ENCODE results near the gene GNA12. TPM values are rescaled to one million over a fixed set of nuclear protein-coding genes. Genes with fewer than 3 reads are reported as not detected.

Gene GNA12
- total and polyA plus RNA-seq, 2 experiments from 2014 or later, result 11.2 to 13.8 TPM

DNA sequence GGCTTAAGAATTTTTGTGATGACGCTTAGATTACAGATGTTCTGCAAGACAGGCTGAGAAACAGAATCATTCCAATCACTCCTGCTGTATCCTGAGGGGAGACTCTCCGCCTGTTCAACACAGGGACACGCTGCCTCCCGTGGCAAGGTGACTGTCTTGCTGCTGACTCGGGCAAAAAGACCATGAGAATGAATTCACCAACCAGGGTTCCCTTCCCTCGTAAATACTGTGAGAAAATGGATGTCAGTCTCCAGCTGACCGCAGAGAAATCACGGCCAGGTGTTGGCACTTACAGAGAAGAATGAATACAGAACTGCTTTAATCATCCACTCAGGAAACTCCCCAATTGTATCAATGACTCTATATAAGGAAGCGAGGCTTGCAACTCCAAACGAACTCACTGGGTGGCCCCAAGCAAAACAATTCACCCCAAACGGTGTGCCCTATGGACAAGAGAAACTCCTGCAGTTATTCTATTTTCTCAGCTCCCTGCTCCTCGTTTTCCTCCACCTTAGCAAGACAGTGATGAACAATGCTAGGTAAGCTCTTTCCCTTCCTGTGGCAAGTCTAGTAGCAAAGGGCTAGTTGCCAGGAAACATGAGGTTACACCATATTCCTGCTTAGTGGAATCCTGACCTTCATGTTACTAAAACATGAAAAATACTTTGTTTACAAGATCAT, 22.8 kb downstream of the GNA12 start:
- in situ Hi-C loops (cut with MboI), result no loop called here
- TF ChIP-seq EZH2phosphoT487 (IDR thresholded peaks at IDR 0.05; ENCODE audit: insufficient read depth, low read depth), result no peak
- no peak for TF ChIP-seq EZH2 (IDR thresholded peaks at IDR 0.05; ENCODE audit: insufficient read depth, poor library complexity, severe bottlenecking)
- Histone ChIP-seq H3K9ac (peak overlapping the region; percentile 42), H4K20me1 (ENCODE audit: insufficient read depth) (no peaks in the 10 kb centered on the region), H2AFZ (no peak overlapping the region), H3K27ac (peak overlapping the region; percentile 89), H3K4me1 (ENCODE audit: insufficient read depth) (peaks cover 46% of the 10 kb centered on the region), H3K27me3 (replicated peaks; ENCODE audit: insufficient read depth) (no peaks in the 10 kb centered on the region), H3K79me2 (ENCODE audit: insufficient read depth) (peaks cover 80% of the 10 kb centered on the region), H3F3A (ENCODE audit: insufficient read depth) (peaks cover 46% of the 10 kb centered on the region), H3K4me3 (no peak overlapping the region), H3K9me3 (ENCODE audit: low read depth) (no peaks in the 10 kb centered on the region), H3K4me2 (ENCODE audit: unreplicated experiment) (peak overlapping the region; percentile 23), H3K36me3 (ENCODE audit: low read depth) (no peaks in the 10 kb centered on the region), H3K9me2 (ENCODE audit: insufficient read depth) (no peaks in the 10 kb centered on the region)
- 39 to 40% methylated on average over 12 of the region's 12 CpGs for WGBS, 2 experiments (ENCODE audit: low coverage in 1 of 2, low lambda C conversion rate in 2 of 2, missing lambda C conversion rate in 2 of 2)
- peak; percentile 81 for DNase-seq

DNA sequence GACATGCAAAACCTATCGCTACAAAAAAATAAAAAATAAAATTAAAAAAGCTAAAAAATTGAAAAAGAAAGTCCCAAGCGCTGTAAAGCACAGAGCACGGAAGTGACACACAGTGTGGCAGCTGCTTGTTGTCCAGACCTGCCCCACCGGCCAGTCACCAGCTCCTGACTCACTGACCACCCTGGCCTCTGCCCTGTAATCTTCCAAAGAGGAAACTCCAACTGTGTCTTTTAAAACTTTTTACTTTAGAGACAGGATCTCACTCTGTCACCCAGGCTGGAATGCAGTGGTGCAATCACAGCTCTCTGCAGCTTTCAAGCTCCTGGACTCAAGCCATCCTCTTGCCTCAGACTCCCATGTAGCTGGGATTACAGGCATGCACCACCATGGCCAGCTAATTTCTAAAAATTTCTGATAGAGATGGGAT, 23.6 kb downstream of the GNA12 start:
- peaks cover 45% of the 10 kb centered on the region for H3F3A ChIP-seq (ENCODE audit: insufficient read depth)
- in situ Hi-C loops (cut with MboI), result no loop called here
- H3K4me2 ChIP-seq (ENCODE audit: unreplicated experiment), result no peak overlapping the region
- no peak overlapping the region for H2AFZ ChIP-seq
- peaks cover 45% of the 10 kb centered on the region for H3K4me1 ChIP-seq (ENCODE audit: insufficient read depth)
- TF ChIP-seq EZH2 (IDR thresholded peaks at IDR 0.05; ENCODE audit: insufficient read depth, poor library complexity, severe bottlenecking) (no peak), EZH2phosphoT487 (IDR thresholded peaks at IDR 0.05; ENCODE audit: insufficient read depth, low read depth) (no peak)
- H3K27ac ChIP-seq, result peak overlapping the region; percentile 89
- no peak overlapping the region for H3K4me3 ChIP-seq
- DNase-seq, result peak; percentile 94
- H3K9me3 ChIP-seq (ENCODE audit: low read depth), result no peaks in the 10 kb centered on the region
- no peaks in the 10 kb centered on the region for H3K9me2 ChIP-seq (ENCODE audit: insufficient read depth)
- H3K36me3 ChIP-seq (ENCODE audit: low read depth), result no peaks in the 10 kb centered on the region
- peaks cover 80% of the 10 kb centered on the region for H3K79me2 ChIP-seq (ENCODE audit: insufficient read depth)
- no peaks in the 10 kb centered on the region for H4K20me1 ChIP-seq (ENCODE audit: insufficient read depth)
- WGBS, 2 experiments (ENCODE audit: low coverage in 1 of 2, low lambda C conversion rate in 2 of 2, missing lambda C conversion rate in 2 of 2), result 17 to 19% methylated on average over 4 of the region's 4 CpGs
- no peaks in the 10 kb centered on the region for H3K27me3 ChIP-seq (replicated peaks; ENCODE audit: insufficient read depth)
- peak overlapping the region; percentile 44 for H3K9ac ChIP-seq

DNA sequence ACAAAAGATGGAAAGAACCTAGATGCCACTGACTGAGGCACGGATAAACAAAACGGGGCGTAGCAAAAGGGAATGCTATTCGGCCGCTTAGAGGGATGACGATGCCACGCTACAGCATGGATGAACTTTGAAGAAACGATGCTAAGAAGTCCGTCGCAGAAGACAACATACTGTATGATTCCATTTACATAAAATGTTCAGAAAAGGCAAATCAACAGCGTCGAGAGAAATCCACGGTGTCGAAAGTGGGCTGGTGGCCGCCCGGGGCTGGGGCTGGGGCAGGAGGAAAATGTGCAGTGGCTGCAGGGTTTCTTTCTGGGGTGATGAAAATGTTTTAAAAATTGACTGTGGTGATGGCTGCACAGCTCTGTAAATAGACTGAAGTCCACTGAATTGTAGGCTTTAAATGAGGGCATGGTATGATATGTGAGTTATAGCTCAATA, 24.1 kb downstream of the GNA12 start:
- TF ChIP-seq EZH2phosphoT487 (IDR thresholded peaks at IDR 0.05; ENCODE audit: insufficient read depth, low read depth), result no peak
- no peak for DNase-seq
- H3K27ac ChIP-seq, result peak overlapping the region; percentile 89
- H3K9me2 ChIP-seq (ENCODE audit: insufficient read depth), result no peaks in the 10 kb centered on the region
- no peaks in the 10 kb centered on the region for H3K27me3 ChIP-seq (replicated peaks; ENCODE audit: insufficient read depth)
- peaks cover 45% of the 10 kb centered on the region for H3F3A ChIP-seq (ENCODE audit: insufficient read depth)
- H3K4me1 ChIP-seq (ENCODE audit: insufficient read depth), result peaks cover 45% of the 10 kb centered on the region
- H3K9me3 ChIP-seq (ENCODE audit: low read depth), result no peaks in the 10 kb centered on the region
- WGBS, 2 experiments (ENCODE audit: low coverage in 1 of 2, low lambda C conversion rate in 2 of 2, missing lambda C conversion rate in 2 of 2), result 90 to 93% methylated on average over 16 of the region's 16 CpGs
- H3K4me3 ChIP-seq, result no peak overlapping the region
- in situ Hi-C loops (cut with MboI), result no loop called here
- H2AFZ ChIP-seq, result no peak overlapping the region
- no peaks in the 10 kb centered on the region for H4K20me1 ChIP-seq (ENCODE audit: insufficient read depth)
- H3K36me3 ChIP-seq (ENCODE audit: low read depth), result no peaks in the 10 kb centered on the region
- no peak overlapping the region for H3K4me2 ChIP-seq (ENCODE audit: unreplicated experiment)
- peaks cover 80% of the 10 kb centered on the region for H3K79me2 ChIP-seq (ENCODE audit: insufficient read depth)
- H3K9ac ChIP-seq, result peak overlapping the region; percentile 44; the same call in 1 of the 2 replicates

DNA sequence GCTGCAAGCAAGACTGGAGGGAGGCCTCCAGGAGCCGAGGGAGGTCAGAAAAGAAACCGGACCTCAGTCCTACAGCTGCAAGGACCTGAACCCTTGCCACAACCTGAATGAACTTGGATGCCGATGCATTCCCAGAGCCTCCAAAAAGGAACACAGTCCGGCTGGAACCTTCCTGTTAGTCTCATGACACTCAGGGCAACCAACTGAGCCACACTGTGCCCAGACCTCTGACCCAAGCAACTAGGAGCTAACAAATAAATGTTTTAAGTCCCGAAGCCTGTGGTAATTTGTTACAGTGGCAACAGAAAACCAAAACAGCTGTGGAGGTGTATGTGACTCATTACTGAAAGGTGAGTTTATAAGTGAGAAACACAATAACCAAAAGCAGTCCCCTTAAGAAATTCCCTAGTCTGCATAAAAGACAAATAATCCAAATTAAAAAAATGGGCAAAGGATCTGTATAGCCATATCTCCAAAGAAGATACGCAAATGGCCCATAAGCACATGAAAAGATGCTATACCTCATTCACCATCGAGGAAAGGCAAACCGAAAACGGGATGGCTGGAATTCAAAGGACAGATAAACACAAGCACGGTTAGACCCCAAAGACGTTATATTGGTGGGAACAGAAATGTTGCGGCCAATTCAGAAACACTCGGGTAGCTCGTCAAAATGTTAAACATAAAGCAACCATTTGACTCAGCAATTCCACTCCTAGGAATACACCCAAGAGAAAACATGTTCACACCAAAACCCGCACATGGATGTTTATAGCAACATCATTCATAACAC, 24.8 kb downstream of the GNA12 start:
- TF ChIP-seq EZH2 (IDR thresholded peaks at IDR 0.05; ENCODE audit: insufficient read depth, poor library complexity, severe bottlenecking) (no peak), EZH2phosphoT487 (IDR thresholded peaks at IDR 0.05; ENCODE audit: insufficient read depth, low read depth) (no peak)
- H4K20me1 ChIP-seq (ENCODE audit: insufficient read depth), result no peaks in the 10 kb centered on the region
- H3K36me3 ChIP-seq (ENCODE audit: low read depth), result no peaks in the 10 kb centered on the region
- in situ Hi-C loops (cut with MboI), result no loop called here
- peaks cover 80% of the 10 kb centered on the region for H3K79me2 ChIP-seq (ENCODE audit: insufficient read depth)
- no peak for DNase-seq
- H3K4me3 ChIP-seq, result no peak overlapping the region
- no peaks in the 10 kb centered on the region for H3K9me3 ChIP-seq (ENCODE audit: low read depth)
- no peak overlapping the region for H3K9ac ChIP-seq
- H3K9me2 ChIP-seq (ENCODE audit: insufficient read depth), result no peaks in the 10 kb centered on the region
- H3K4me2 ChIP-seq (ENCODE audit: unreplicated experiment), result no peak overlapping the region
- peaks cover 45% of the 10 kb centered on the region for H3F3A ChIP-seq (ENCODE audit: insufficient read depth)
- H3K4me1 ChIP-seq (ENCODE audit: insufficient read depth), result peaks cover 45% of the 10 kb centered on the region
- H3K27ac ChIP-seq, result peak overlapping the region; percentile 89
- H3K27me3 ChIP-seq (replicated peaks; ENCODE audit: insufficient read depth), result no peaks in the 10 kb centered on the region
- 94 to 96% methylated on average over 15 of the region's 15 CpGs for WGBS, 2 experiments (ENCODE audit: low coverage in 1 of 2, low lambda C conversion rate in 2 of 2, missing lambda C conversion rate in 2 of 2)
- H2AFZ ChIP-seq, result no peak overlapping the region

Measured in GM23248 (cell line).